GM19240 (cell line): ENCODE measurements around the gene B3GAT1.

Experiments
- DNase-seq: peaks from one replicate; pipeline ENCODE4 v3.0.0; 2011; ENCODE audit warnings: low spot score; ENCODE audit not compliant: insufficient read length

The B3GAT1 gene

GRCh38 chr11:134441706-134442105 lies 29.7 kb upstream of the B3GAT1 start:
- no peak for DNase-seq

- DNase-seq, result no peak
Measured at GRCh38 chr11:134441281-134441680, 29.2 kb upstream of the B3GAT1 start.

- DNase-seq, result no peak
Measured at GRCh38 chr11:134440851-134441250, 28.8 kb upstream of the B3GAT1 start.

GRCh38 chr11:134438542-134439537 lies 26.8 kb upstream of the B3GAT1 start:
- DNase-seq, result no peak

- no peak for DNase-seq
Measured at GRCh38 chr11:134437821-134438220, 25.8 kb upstream of the B3GAT1 start.

GRCh38 chr11:134436781-134437180 lies 24.7 kb upstream of the B3GAT1 start:
- no peak for DNase-seq

- no peak for DNase-seq
Measured at GRCh38 chr11:134433806-134434205, 21.8 kb upstream of the B3GAT1 start.

GRCh38 chr11:134433251-134433650 lies 21.2 kb upstream of the B3GAT1 start:
- no peak for DNase-seq

GRCh38 chr11:134432776-134433175 lies 20.7 kb upstream of the B3GAT1 start:
- no peak for DNase-seq

- DNase-seq, result no peak
Measured at GRCh38 chr11:134429106-134429505, 17.1 kb upstream of the B3GAT1 start.

GRCh38 chr11:134425816-134426536 lies 13.9 kb upstream of the B3GAT1 start:
- no peak for DNase-seq

- no peak for DNase-seq
Measured at GRCh38 chr11:134425413-134425812, 13.4 kb upstream of the B3GAT1 start.

- no peak for DNase-seq
Measured at GRCh38 chr11:134423106-134423505, 11.1 kb upstream of the B3GAT1 start.

GRCh38 chr11:134417871-134418840 lies 6.1 kb upstream of the B3GAT1 start:
- no peak for DNase-seq

GRCh38 chr11:134416726-134417125 lies 4.7 kb upstream of the B3GAT1 start:
- no peak for DNase-seq

- DNase-seq, result no peak
Measured at GRCh38 chr11:134414766-134415765, 3.0 kb upstream of the B3GAT1 start.

- DNase-seq, result no peak
Measured at GRCh38 chr11:134413826-134414731, 2.0 kb upstream of the B3GAT1 start.

- DNase-seq, result no peak
Measured at GRCh38 chr11:134413043-134413825, 1.2 kb upstream of the B3GAT1 start.
